ENCODE results near the gene C2CD4A. TPM values are rescaled to one million over a fixed set of nuclear protein-coding genes. Genes with fewer than 3 reads are reported as not detected.

Gene C2CD4A
- total and polyA plus RNA-seq, 4 donors: under 0.01 to 0.02 TPM; not detected in 2

GRCh38 chr15:62075595-62076277 lies 9.0 kb downstream of the C2CD4A start:
- 92% methylated on average over 9 of the region's 9 CpGs for WGBS
- H3K9me3 ChIP-seq (ENCODE audit: control insufficient read depth in 4 of 4, low read length in 3 of 4): no peaks in the 10 kb centered on the region
- no peaks in the 10 kb centered on the region for H3K27me3 ChIP-seq (ENCODE audit: control insufficient read depth in 4 of 4, insufficient read depth in 4 of 4, low read length in 3 of 4)
- no peak overlapping the region for H3K27ac ChIP-seq (ENCODE audit: low read depth in 1 of 2, low read length in 2 of 2)
- TF ChIP-seq MAX (IDR thresholded peaks at IDR 0.05) (no peak), HNF4G (IDR thresholded peaks at IDR 0.05) (no peak), FOXA1 (IDR thresholded peaks at IDR 0.05) (no peak), JUND (IDR thresholded peaks at IDR 0.05) (no peak), NR2F2 (IDR thresholded peaks at IDR 0.05) (no peak)
- no peaks in the 10 kb centered on the region for H3K36me3 ChIP-seq (ENCODE audit: control insufficient read depth in 4 of 4, insufficient read depth in 3 of 4, low read depth in 1 of 4, low read length in 3 of 4)
- DNase-seq (ENCODE audit: low spot score): no peak
- no peaks in the 10 kb centered on the region for H3K4me1 ChIP-seq (ENCODE audit: control insufficient read depth in 4 of 4, insufficient read depth in 4 of 4, low read length in 3 of 4)
- no peak overlapping the region for H3K9ac ChIP-seq (ENCODE audit: low read depth in 1 of 2, low read length in 2 of 2)
- H3K4me3 ChIP-seq (ENCODE audit: low read depth in 1 of 3, low read length in 3 of 3): no peak overlapping the region

- no peak overlapping the region for H3K9ac ChIP-seq (ENCODE audit: low read depth in 1 of 2, low read length in 2 of 2)
- H3K36me3 ChIP-seq (ENCODE audit: control insufficient read depth in 4 of 4, insufficient read depth in 3 of 4, low read depth in 1 of 4, low read length in 3 of 4): no peaks in the 10 kb centered on the region
- no peak overlapping the region for H3K27ac ChIP-seq (ENCODE audit: low read depth in 1 of 2, low read length in 2 of 2)
- H3K9me3 ChIP-seq (ENCODE audit: control insufficient read depth in 4 of 4, low read length in 3 of 4): no peaks in the 10 kb centered on the region
- WGBS: 87% methylated on average over 4 of the region's 4 CpGs
- no peaks in the 10 kb centered on the region for H3K4me1 ChIP-seq (ENCODE audit: control insufficient read depth in 4 of 4, insufficient read depth in 4 of 4, low read length in 3 of 4)
- TF ChIP-seq EGR1 (IDR thresholded peaks at IDR 0.05; ENCODE audit: low read depth in 2 of 2) (no peak), HNF4G (IDR thresholded peaks at IDR 0.05) (no peak), FOXA2 (IDR thresholded peaks at IDR 0.05) (no peak), REST (IDR thresholded peaks at IDR 0.05) (no peak), CTCF (IDR thresholded peaks at IDR 0.05; ENCODE audit: low read depth, low read length, missing input control) (no peak), RXRA (IDR thresholded peaks at IDR 0.05) (no peak), GABPA (IDR thresholded peaks at IDR 0.05 in 1 of 2, conservative IDR thresholded peaks at IDR 0.05 in 1 of 2) (no peak), HNF4A (conservative IDR thresholded peaks at IDR 0.05) (no peak), SP1 (IDR thresholded peaks at IDR 0.05) (no peak), MAX (IDR thresholded peaks at IDR 0.05) (no peak), RAD21 (IDR thresholded peaks at IDR 0.05) (no peak)
- no peak overlapping the region for H3K4me3 ChIP-seq (ENCODE audit: low read depth in 1 of 3, low read length in 3 of 3)
- DNase-seq (ENCODE audit: low spot score): no peak
- no peaks in the 10 kb centered on the region for H3K27me3 ChIP-seq (ENCODE audit: control insufficient read depth in 4 of 4, insufficient read depth in 4 of 4, low read length in 3 of 4)
These were observed 12.8 kb downstream of the C2CD4A start for GRCh38 chr15:62079594-62079993.
